Fibroblast of lung (primary cell): ENCODE data around the gene SLC6A4.

Experiments used
- EZH2 ChIP-seq: IDR thresholded peaks from 2 replicates; pipeline ENCODE4 v1.5.1; 2012; ENCODE audit warnings: low read length, control low read depth, mild to moderate bottlenecking; ENCODE audit errors: missing control alignments
- TF ChIP-seq, protein P1 (sequence below), 2 donors: IDR thresholded peaks in 1 of 2; conservative IDR thresholded peaks in 1 of 2; 1 replicate in 1 of 2; 2 replicates in 1 of 2; pipeline ENCODE4 v1.5.1; 2011 to 2012; ENCODE audit warnings: low read length in 2 of 2, control low read depth in 1 of 2, inconsistent platforms in 1 of 2, low read depth in 1 of 2, mild to moderate bottlenecking in 1 of 2

DNA sequence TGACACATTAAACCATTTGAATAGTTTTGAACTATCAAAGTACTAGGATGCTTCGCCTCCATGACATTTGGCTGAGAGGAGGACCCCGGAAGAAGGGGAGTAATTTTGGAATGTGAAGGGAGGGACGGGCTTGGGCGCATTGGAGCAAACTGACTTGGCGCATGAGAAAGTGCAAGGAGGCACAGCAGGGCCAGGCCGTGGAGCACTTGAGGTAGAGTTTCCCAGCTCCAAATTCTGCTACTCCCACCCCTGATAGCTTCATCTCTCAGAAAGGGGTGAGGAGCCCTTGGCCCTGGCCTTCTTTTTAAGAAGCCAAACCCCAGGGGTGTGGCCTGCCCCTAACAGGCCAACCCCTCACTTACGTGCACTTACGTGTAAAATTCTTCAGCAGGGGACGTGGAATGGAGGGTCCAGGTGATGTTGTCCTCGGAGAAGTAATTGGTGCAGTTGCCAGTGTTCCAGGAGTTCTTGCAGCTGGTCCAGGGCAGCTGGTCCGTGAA lies 17.7 kb downstream of the SLC6A4 start:
- TF ChIP-seq, protein P1, sequence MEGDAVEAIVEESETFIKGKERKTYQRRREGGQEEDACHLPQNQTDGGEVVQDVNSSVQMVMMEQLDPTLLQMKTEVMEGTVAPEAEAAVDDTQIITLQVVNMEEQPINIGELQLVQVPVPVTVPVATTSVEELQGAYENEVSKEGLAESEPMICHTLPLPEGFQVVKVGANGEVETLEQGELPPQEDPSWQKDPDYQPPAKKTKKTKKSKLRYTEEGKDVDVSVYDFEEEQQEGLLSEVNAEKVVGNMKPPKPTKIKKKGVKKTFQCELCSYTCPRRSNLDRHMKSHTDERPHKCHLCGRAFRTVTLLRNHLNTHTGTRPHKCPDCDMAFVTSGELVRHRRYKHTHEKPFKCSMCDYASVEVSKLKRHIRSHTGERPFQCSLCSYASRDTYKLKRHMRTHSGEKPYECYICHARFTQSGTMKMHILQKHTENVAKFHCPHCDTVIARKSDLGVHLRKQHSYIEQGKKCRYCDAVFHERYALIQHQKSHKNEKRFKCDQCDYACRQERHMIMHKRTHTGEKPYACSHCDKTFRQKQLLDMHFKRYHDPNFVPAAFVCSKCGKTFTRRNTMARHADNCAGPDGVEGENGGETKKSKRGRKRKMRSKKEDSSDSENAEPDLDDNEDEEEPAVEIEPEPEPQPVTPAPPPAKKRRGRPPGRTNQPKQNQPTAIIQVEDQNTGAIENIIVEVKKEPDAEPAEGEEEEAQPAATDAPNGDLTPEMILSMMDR (conservative IDR thresholded peaks at IDR 0.05 in 1 of 2, IDR thresholded peaks at IDR 0.05 in 1 of 2; ENCODE audit: low read depth in 1 of 2, low read length in 2 of 2), result no peak
- TF ChIP-seq EZH2, result no peak
